ENCODE results near the gene HESX1.

HESX1 gene

GRCh38 chr3:57199895-57200297 is at the start of gene HESX1:
Gene HESX1 (minus strand): TSS chr3:57199978. CDS start chr3:57199918, 60 bp downstream.
- no peak for DNase-seq

- no peak for DNase-seq
Observed at GRCh38 chr3:57244946-57245345, 45.2 kb upstream of the HESX1 start.

- DNase-seq: no peak
Observed at GRCh38 chr3:57234613-57235575, 35.1 kb upstream of the HESX1 start.

DNA sequence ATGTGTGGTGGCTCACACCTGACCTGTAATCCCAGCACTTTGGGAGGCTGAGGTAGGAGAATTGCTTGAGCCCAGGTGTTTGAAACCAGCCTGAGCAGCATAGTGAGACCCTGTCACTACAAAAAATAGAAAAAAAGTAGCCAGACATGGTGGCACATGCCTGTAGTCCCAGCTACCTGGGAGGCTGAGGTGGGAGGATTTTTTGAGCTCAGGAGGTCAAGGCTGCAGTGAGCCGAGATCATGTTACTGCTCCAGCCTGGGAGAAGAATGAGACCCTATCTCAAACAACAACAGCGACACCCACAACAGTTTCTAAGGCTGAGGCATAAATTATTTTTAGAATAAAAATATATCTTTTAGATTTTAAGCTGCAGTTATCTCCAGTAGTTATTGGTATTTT is 34.0 kb upstream of the HESX1 start:
- no peak for DNase-seq

DNA sequence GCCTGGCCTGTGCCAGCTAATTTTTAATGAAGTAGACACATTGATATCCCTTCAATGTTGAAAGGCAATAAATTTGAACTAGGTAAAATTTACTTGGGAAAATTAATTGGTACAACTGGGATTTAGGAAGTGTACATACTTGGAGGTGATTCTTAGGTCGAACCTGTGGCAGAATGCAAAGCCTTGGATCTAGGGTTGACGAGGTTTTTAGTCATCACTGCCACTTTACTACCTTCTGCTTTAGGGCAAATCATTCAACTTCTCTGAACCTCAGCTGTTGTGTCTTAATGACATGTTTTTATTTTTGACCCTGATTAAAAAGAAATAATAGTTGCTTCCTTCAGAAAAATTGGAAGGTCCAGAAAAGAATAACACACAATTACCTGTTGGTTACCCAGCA is 30.2 kb upstream of the HESX1 start:
- no peak for DNase-seq

- DNase-seq: peak; percentile 35
Observed at GRCh38 chr3:57227930-57228751, 28.4 kb upstream of the HESX1 start.

GRCh38 chr3:57227204-57227929 is 27.6 kb upstream of the HESX1 start, which contains the start of gene APPL1:
Gene APPL1 (plus strand): TSS chr3:57227729. CDS start chr3:57227884, 155 bp downstream.
- DNase-seq: peak; percentile 87

- DNase-seq: no peak
Observed at GRCh38 chr3:57226176-57226575, 26.4 kb upstream of the HESX1 start.

DNA sequence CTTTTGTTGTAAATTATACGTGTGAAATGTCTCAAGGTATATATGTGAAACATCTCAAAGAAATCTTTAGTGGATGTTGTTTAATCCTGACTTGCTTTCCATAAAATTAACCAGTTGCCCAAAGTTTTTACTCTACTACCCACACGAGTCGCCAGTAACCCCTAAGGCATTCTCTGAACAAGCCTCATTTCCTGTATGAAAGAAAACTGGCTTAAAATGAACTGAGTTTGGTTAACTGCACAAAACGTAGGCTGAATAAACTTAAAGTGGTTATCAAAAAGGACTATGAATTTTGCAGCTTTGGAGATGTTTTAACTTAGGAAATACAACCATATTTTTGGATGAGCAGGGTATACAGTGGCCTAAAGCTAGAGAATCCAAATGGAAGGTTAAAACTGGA is 25.1 kb upstream of the HESX1 start:
- no peak for DNase-seq

GRCh38 chr3:57221883-57222282 is 22.1 kb upstream of the HESX1 start:
- no peak for DNase-seq

DNA sequence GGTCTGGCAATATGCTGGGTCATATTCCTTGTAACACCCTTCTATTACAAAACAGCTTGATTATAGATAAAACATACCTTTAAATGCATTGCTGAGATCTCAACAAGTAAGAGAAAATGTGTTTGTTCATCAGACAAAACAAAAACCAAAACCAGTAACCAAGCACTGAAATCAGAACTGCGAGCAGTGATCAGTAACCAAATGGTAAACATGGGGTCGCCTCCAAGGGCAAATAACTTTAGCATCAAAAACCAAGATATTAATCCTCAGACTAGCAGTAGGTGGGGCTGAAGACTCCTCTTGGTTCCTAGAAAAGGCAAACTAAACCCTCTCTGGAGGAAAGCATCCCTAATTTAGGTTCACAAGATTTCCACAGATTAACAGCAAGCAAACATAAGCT is 6.6 kb upstream of the HESX1 start:
- no peak for DNase-seq

DNA sequence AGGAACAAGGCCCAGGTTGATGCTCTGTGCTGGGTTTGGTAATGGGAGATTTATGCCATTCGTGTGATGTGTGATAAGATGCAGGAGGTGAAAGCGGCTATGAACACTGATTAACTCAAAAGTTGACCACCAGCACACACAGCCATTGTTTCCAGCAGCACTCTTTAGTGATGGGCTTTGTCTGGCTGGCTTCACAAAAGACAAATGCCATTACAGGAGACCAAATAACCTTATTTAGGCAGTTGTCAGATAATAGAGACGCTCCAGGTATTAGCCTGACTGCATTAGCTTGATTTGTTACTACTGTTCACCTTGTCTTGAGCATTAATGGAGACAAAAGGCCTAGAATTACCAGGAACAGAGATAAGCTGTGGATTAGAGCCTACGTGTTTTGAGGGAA is 5.1 kb downstream of the HESX1 start:
- no peak for DNase-seq

GRCh38 chr3:57192028-57192427 is 7.8 kb downstream of the HESX1 start:
- DNase-seq: no peak

DNA sequence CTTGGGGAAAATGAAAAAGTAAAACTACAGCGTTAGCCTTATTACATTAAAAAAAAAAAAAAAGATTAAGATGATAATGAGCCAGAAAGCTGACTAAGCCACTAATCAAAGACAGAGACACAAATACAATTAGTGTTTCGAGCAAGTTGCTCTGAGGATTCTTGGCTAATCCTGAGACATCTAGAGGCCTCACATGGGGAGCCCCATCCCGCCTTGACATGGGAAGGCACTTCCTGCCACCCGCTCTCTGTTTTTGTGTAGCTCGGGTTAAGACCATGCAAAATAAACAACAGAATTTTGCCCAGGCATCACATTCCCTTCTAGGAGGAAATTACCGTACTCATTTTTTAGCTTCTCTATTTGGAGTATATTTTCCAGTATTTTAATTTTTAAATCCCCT is 15.3 kb downstream of the HESX1 start:
- no peak for DNase-seq

DNA sequence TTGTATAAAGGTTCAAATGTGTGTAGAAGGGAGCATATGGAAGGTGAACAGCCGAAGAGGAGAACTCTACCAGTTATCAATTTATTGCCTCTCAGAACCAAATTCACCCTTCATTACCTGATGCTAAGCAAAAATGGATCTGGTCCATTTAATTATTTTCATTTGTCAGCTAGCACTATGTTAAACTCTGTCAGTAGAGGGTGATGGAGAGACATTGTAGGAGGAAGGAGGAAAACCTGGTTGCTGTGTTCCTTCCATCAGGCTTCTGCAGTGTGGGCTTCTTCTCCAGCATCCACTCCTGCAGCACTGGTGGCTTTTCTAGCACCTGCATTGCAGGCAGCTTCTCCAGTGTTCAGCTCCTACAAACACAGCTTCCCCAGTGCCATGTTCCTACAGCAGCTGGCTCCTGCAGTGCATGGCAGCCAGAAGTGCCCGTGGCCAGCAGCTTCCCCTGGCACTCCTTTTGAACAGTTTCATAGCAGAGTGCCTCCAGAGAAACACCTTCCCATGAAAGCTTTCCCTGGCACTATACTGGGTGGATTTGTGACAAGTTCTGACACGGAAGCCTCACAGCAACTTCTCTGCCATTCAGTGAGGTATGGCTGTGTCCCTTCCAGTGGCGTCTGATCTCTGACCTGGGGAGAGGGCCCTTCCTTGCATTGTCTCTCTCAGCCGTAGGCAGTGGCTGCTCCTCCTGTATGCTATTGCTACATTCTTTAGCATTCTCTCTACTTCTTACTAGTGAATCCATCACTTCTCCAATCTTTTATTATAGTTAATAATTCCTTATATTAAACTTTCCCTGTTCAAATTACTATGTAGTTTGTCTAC is 20.0 kb downstream of the HESX1 start:
- no peak for DNase-seq

DNA sequence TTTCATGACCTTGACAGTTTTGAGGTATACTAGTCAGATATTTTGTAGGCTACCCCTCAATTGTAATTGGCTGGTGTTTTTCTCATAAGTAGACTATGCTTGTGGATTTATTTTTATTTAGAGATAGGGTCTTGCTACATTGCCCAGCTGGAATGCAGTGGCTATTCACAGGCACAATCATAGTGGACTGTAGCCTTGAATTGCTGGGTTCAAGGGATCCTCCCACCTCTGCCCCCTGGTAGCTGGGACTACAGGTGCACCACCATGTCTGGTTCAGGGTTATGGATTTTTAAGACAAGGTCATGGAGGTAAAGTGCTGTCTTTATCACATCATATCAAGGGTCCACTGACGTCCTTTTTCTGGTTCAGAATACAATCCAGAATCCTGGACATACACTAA is 23.7 kb downstream of the HESX1 start:
- no peak for DNase-seq

GRCh38 chr3:57173687-57174086 is 26.1 kb downstream of the HESX1 start:
- DNase-seq: no peak

DNA sequence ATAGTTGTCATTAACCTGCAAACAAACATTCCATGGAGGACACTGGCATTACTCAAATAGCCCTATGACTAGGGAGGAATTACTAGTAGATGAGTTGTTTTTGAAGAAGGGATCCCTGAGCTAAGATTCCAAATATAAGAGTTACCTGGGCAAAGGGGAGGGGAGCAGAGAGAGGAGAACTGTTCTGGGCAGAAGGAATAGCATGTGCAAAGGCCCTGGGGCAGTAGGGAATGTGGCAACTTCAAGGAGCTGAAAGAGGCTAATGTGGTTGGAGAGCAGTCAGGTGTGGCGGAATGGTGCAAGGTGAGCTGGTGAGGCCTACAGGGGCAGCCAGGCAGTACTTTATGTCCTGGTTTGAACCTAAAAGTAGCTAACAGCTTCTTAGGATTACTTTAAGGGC is 28.8 kb downstream of the HESX1 start:
- no peak for DNase-seq

DNA sequence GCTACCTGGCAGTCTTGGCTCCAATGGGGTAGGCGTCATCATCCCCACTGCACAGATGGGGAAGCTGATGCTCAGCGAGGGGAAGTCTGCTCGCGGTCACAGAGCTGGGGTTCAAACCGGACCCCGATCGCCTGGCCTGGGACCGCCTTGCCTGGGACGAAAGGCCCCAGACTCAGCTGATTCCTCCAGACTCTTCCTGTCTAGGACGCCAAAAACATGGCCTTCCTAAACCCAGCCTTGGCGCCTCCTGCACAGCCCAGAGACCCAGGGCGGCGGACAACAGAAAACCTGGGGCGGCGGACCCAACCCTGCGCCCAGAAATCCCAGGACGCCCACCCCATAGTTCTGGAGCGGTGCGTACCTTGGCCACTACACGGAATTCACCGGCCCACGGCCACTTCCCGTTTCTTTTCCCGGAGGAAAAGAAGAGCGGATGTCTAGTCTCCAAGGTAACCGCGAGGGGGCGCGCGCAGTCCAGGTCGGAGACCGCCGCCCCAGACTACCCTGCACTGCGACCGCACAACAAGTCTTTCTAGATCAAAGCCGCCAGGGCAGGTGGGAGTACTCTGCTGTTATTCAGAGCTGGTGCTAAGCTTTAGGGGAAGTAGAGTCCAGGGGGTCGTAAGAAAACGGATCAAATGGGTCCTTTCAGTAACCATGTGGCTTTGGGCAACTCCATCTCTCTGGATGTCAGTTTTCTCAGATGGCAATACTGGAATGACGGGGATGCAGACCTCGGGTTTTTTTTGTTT is 29.7 kb downstream of the HESX1 start:
- peak; percentile 64 for DNase-seq

GRCh38 chr3:57169108-57169507 is 30.7 kb downstream of the HESX1 start:
- no peak for DNase-seq

DNA sequence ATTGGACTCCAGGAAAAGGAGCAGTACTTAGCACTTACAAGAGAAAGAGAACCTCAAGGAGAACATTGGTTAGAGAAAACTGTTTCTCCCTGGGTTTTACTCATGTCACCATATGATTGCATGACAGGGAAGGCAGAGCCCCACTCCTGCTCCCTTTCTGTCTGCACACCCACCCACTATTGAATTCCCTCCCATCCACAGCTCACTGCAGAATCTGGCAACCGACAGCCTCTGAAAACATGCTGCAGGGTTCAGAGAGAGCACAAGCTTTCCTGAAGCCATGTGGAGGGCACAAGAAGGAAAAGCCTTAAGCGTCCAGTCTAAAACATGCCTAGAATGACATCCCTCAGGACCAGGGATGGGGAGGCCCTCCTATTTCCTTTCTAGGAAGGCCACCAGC is 31.6 kb downstream of the HESX1 start:
- DNase-seq: no peak
